GM20431 (cell line): ENCODE measurements around the gene RERE.

Experiments
- in situ Hi-C: fragments of 300-500 bp; cut with MseI, MboI; formaldehyde crosslinking; loops from one replicate; pipeline ENCODE4 v1.15.0; 2020; ENCODE audit warnings: low sequenced_read_pairs; ENCODE audit not compliant: unreplicated experiment

Gene RERE

DNA sequence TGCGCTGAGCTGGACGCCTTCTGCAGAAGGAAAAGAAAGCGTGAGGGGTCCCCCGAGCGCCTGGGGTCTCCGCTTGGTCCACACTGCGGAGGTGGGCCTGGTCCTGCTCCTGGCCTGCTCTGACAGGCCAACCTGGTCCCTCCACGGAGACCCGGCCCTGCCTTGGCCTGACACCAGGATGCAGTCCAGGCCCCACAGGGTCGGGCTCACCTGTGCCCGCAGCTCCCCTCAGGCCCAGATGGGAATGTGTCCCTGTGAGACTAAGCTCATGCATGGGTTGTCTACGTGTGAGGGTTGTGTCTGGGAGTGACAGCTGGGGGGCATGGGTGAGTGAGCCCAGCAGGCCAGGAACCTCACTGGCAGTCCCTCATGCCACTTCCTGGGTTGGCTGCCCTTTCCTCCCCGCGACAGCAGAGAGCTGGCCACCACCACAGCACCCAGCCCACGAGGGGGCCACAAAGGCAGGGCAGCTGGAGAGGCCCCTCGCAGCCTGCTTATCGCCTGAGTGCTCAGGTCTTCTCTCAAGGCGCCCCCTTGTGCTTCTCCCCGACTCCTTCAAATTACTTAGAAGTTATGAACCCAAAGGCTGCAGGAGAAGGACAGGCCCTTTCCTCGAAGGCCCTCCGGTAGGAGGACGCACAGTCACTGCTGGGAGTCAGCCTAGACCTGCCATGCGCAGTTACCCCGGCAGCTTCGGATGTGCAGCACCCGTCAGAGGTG, 458.4 kb downstream of the RERE start:
- in situ Hi-C loops: no loop called here

DNA sequence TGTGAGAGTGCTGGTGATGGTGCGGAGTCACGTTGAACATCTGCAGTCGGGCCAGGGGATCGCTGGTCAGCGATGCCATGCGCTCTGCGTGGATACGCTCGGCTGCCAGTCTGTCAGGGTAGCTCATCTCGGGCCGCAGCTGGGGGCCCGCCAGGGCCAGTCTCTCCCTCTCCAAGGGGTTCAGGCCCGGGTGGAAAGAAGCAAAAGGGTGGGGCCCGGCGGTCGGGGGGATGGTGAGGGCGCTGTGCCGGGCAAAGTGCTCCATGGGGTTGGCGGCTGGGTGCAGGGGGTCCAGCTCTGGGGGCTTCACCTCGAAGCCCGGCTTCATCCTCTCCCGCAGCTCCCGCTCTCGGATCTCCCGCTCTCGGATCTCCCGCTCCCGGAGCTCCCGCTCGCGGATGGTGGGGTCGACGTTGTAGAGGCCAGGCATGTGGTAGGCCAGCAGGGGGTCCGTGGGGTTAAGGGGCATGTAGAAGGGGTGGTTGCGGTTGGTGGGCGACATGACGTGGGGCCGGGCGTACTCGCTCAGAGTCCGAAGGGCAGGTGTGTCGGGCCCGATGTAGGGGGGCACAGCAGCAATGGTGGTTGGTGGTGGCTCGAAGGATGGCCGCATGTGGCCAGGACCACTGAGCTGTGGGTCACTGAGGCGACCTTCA, 459.1 kb downstream of the RERE start:
- in situ Hi-C loops: no loop called here

DNA sequence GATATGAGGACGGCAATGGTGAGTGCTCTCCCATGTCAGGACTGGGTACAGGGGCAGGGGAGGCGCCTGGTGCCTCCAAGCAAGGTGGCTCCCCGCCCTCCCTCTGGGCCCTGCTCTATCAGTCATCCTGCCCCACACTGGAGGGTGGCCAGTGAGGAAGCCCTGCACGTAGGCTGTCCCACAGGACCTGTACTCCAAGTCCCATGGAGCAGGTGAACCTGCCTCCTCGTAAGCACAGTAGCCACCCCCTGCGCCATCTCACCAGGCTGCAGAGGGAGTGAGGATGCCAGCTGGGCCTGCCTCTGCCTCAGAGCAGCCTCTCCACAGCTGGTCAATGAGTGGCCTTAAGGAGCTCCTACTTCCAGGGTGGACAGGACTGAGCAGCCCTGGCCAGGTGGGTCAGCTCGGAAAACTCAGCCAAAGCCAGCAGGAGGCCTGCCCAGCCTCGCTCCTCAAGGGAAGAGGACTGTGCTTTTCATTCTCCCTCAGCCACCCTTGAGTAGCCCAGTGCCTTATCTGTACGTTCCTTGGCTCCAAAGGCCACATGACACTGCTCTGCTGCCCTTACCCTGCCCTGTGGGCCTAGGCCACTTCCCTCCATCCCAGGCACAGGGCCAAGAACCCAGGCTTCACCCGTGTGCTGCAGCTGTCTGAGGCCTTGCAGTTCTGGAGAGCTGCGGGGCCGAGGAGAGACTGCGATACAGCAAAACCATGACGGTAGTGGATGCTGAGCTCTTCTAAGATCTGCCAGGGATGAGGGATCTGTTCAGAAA, 459.9 kb downstream of the RERE start:
- in situ Hi-C loops: no loop called here

DNA sequence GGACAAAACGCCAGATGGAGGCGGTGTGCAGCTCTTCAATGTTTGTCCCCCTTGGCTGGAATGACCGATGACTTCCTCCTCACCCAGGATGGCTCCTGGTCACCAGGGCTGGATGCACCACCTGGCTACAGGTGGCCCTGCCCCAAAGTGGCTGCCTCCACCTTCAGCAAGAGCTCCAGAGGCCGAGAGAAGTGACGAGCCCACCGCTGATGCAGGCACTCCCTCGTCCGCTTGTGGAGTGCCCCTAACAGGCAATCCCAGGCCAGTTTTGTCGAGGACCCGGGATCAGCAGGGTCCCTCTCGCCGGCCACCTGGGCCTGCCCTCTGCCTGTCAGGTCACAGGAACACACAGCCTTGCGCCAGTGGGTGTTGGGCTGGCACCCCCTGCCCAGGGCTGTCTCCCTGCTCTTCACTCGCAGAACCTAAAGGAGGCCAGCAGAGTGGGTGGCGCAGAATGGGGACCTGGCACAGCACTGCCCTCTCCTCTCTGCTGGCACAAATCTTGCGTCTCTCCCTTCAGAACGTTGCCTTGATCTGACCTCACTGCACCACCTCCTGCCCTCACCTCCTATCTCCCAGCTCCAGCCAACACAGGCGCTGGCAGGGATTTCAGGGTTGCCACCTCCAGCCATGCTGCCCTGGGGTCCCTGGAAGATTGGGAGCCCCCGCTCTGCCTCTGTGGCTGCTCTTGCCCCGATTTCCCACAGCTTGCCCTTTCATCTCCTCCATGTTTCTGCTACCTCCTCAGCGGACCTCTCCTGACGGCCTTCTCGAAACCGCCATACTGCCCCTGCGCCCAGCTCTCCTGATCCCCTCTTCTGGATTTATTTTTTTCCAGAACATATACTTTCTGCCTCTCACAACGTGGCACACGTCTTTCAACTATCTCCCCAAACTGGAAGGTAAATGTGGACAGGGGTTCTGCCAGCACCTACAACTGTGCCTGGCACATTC, 460.9 kb downstream of the RERE start:
- in situ Hi-C loops: no loop called here

GRCh38 chr1:8355439-8356255, 461.8 kb downstream of the RERE start:
- in situ Hi-C loops: no loop called here

GRCh38 chr1:8354038-8354437, 463.4 kb downstream of the RERE start:
- in situ Hi-C loops: no loop called here

DNA sequence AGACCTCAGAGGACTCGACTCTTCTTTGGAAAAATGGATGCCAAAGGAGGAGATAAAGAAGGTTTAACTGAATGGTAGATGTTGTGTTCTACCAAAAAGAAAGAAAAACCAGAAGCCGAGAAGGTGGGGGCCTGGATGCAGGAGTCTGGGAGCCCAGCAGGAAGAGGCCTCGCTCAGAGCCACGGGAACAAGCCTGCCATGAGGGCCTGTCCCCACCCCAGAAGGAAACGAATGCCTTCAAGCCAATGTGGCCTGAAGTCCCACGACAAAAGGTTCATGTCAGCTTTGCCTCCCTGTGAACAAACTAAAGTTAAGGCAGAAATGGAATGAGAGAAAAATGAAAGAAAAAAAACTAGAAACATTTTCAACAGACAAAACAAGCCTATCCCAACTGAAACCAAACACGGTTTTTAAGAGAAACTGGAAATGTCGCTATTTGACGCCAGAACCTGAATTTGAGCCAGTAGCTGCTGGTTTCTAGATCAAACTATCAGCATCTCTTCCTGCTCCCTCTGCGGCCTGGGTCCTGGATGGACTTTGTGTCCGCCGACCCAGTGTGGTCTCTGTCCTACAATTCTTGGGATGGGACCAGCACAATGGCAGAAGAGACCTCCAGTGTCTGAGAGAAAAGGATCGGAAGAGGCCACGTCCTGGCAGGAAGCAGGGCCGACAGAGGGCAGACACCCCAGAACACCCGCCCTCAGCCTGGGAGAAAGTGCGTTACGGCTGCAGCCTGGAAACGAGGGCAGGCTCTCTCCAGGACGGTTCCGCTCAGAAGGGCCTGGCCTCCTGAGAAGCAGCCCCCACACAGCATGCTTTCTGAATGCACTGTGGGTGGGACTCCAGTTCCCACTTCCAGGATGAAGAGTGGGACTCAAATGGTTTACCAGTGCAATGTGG, 464.3 kb downstream of the RERE start:
- in situ Hi-C loops: no loop called here

DNA sequence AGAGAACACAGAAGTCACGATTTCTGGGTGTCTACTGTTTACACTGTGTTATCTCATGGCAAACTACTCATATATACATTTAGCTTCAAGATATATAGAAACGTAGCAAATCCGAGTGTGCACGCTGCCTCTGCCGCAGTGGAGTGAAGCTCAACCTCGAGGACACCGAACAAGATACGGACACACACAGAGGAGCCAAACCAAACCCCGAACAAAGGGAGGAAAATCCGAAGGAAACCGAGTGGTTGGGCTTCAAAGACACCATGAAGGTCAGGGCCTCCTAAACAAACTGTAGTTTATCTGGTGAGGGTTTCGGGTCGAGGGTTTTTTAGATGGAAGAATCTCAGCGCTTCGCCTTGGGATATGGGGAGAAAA, 465.0 kb downstream of the RERE start:
- in situ Hi-C loops: no loop called here

DNA sequence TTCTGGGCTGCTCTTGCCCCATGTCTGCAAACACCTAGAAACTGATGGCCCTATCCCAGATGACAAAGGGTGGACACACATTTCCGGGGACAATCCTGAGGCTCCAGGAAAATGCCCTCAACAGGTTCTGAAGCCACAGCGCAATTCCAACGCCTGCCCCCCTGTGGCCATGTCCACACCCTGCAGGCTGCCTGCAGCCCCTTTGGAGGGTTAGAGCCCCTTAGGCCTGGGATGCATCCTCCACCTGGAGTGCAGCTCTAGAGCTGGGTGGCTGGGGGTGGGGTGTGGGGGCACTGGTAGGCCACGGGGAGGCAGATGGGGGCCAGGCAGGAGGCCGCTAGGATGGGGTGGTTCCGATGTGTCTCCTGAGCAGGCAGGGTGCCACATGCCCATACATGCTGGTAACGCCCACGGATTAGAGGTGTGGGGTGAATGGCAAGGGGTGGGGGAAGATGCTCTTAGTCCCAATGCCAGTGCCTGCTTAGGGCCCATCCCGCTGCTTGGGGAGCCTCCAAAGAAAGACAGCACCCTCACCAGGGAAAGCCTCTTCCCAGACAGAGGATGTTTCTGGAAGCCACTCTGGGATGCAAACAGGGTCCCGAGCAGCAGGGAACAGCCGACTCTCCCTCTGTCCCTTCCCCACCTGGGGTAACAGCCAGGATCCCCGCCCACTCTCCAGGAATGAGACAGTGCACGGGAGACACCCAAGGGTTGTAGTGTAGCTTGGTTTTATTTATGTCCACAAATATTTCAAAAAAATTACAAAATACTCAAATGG, 465.6 kb downstream of the RERE start:
- in situ Hi-C loops: no loop called here

- in situ Hi-C loops: no loop called here
These were observed 466.3 kb downstream of the RERE start for GRCh38 chr1:8350914-8351684.

GRCh38 chr1:8349961-8350360, 467.5 kb downstream of the RERE start:
- in situ Hi-C loops: no loop called here

DNA sequence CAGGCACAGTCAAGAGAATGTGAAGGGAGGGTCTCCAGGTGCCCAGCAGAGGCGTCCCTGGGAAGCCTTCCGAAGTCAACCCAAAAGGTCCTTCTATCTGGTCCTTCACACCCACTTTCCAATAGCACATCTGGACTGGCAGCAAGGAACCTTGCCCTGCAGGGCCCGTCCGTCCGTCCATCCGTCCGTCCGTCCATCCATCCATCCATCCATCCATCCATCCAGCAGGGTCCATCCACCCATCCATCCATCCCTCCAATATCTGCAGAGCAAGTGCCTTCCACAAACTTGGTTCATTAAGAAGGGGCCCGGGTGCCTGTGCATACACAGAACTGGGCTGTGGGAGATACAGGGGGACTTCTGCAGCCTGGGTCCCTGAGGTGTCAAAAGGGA, 468.0 kb downstream of the RERE start:
- in situ Hi-C loops: no loop called here

DNA sequence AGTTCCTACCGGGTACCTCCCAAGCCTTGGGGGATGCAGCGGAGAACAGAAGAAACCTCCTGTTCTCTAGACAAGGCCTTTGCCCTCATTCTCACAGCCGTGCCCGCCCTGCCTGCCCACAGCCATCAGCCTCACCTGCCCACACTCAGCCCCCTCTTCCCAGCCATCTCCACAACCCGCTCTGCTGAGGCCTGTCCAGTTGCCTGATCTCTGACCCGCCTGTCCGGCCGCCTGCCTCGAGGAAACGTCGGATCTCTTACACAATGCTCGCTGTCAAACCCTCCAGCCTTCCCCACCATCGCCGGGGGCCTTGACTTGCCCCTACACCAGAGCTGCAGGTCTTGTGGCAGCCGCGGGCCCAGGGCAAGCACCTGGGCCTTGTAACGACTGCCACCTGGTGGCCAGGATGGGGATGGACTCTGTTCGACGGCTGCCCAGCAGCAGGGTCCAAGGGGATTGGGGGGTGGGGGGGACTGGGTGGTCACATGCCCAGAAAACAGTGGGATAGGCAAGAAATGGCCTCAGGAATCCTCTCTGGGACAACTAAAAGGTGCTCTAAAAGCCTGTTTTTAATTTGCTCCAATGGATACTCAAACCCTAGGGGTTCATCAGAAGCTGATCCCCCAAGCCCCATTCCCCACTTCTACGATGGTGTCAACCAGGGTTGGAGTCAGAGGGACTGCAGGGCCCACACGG, 468.5 kb downstream of the RERE start:
- in situ Hi-C loops: no loop called here

DNA sequence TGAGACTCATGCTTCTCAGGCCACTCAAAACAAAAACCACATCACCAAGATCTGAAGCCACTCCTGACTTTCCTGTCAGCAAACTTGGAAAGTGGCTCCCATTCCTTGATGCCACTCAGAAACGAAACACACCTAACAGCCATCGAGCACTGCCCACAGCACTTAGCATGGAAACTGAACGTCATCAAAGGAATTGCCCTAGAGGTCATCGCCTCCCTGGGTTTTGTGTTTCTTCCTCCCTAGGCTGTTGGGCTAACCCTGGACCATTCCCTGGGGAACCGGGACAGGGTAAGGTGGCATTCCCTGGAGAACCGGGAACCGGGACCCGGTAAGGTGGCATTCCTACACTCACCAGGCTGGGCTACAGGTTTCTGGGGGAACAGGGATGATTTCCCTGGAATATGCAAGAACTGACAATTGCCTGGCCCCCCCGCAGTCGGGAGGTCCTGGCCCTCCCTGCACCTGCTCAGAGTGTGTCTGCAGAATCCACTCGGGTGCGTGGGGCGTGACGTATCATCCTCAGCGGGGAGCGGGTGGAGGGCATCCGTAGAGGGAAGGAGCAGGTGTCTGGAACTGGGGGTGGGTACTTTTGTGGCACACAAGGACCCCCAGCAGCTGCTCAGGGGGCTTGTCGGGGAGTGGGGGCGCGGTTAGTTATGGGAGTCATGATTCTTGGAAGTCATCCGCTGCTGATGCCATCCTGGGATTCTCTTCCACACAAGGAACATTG, 469.2 kb downstream of the RERE start:
- in situ Hi-C loops: no loop called here

DNA sequence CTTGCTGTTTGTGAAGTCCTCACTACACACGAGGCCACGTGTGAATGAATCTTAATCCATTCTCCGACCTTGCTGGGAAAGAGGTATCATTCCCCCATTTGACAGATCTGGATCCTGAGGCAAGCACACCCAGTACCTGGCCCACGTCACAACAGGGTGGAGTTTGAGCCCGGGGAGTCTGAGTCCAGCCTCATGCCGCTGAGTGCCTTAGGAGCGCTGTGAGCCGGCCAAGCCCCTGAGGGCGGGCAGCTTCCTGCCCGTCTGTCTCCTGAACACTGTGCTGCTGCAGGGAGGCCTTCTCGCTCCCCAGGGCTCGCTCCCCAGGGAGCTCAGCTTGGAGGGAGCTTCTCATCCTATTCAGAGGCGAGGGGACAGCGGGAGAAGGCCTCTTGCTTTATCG, 469.8 kb downstream of the RERE start:
- in situ Hi-C loops: no loop called here
